OCI-LY7 (cell line): ENCODE results near the gene DDX56.

ENCODE experiments used
- CTCF ChIP-seq: fragments of 200-600 bp; sonication (generic); conservative IDR thresholded peaks from 2 replicates; pipeline ENCODE4 v1.5.1; 2014; ENCODE audit warnings: mild to moderate bottlenecking, antibody characterized with exemption, low read length, moderate library complexity, mixed read lengths
- EZH2phosphoT487 ChIP-seq: fragments of 200-600 bp; sonication (generic); IDR thresholded peaks from 2 replicates; pipeline ENCODE4 v1.6.1; 2018; ENCODE audit warnings: low read depth, borderline replicate concordance, mild to moderate bottlenecking, mixed run types, antibody characterized with exemption, low read length, moderate library complexity, mixed read lengths

DNA sequence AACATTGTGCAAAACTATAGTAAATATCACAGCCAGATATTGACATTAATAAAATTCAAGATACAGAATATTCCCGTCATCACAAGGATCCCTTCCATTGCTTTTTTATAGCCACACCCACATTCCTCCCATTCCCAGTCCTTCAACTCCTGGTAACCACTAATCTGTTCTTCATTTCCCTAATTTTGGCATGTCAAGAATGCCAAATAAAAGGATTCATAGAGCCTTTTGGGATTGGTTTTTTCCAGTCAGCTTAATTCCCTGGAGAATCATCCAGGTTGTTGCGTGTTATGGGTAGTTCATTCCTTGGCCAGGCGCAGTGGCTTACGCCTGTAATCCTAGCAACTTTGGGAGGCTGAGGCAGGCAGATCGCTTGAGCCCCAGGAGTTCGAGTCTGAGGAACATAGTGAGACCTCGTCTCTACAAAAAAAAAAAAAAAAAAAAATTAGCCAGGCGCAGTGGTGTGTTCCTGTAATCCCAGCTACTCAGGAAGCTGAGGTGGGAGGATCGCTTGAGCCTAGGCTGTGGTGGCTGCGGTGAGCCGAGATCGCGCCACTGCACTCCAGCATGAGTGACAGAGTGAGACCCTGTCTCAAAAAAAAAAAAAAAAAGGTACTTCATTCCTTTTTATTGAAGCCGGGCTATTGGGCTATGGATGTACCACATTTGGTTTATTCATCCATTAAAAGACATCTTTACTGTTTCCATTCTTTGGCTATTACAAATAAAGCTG, 35.4 kb upstream of the DDX56 start:
- TF ChIP-seq CTCF (no peak), EZH2phosphoT487 (no peak)
